Sigmoid colon (tissue), 4 donors: ENCODE results near the gene SPDL1.

Source experiments
- CTCF ChIP-seq, 4 experiments: fragments of 450-650 bp in 3 of 4; fragments of 200-600 bp in 1 of 4; IDR thresholded peaks; one replicate each; pipeline ENCODE4 v1.5.1; 2016 to 2019; ENCODE audit warnings: antibody characterized with exemption in 4 of 4, mild to moderate bottlenecking in 3 of 4, moderate library complexity in 2 of 4
- EP300 ChIP-seq, 4 donors: sonication (generic); formaldehyde crosslinking; IDR thresholded peaks; one replicate each; pipeline ENCODE4 v1.6.1; 2017; ENCODE audit warnings: antibody characterized with exemption in 4 of 4
- POLR2A ChIP-seq, 2 donors: fragments of 450-650 bp; IDR thresholded peaks; one replicate each; pipeline ENCODE4 v1.6.1; 2016; ENCODE audit warnings: antibody characterized with exemption in 2 of 2, mild to moderate bottlenecking in 2 of 2, moderate library complexity in 2 of 2
- POLR2AphosphoS5 ChIP-seq, 4 donors: sonication (generic); formaldehyde crosslinking; IDR thresholded peaks; one replicate each; pipeline ENCODE4 v1.6.1; 2017; ENCODE audit warnings: antibody characterized with exemption in 4 of 4

- TF ChIP-seq POLR2A (IDR thresholded peaks at IDR 0.05) (no peak), CTCF (IDR thresholded peaks at IDR 0.05) (no peak), EP300 (IDR thresholded peaks at IDR 0.05) (no peak), POLR2AphosphoS5 (IDR thresholded peaks at IDR 0.05) (no peak)
Observed at GRCh38 chr5:169580964-169581363, 2.6 kb upstream of the SPDL1 start.
